GM21528 (cell line): ENCODE measurements around the gene PLTP.

Source experiments
- ATAC-seq: cut with Tn5 transposase; IDR thresholded peaks from one replicate; pipeline ENCODE4 v1.9.1; 2021; ENCODE audit warnings: mild to moderate bottlenecking, moderate library complexity; ENCODE audit not compliant: unreplicated experiment, low FRiP score

Gene PLTP

GRCh38 chr20:45921337-45922189 is 9.6 kb upstream of the PLTP start:
- ATAC-seq: no peak

DNA sequence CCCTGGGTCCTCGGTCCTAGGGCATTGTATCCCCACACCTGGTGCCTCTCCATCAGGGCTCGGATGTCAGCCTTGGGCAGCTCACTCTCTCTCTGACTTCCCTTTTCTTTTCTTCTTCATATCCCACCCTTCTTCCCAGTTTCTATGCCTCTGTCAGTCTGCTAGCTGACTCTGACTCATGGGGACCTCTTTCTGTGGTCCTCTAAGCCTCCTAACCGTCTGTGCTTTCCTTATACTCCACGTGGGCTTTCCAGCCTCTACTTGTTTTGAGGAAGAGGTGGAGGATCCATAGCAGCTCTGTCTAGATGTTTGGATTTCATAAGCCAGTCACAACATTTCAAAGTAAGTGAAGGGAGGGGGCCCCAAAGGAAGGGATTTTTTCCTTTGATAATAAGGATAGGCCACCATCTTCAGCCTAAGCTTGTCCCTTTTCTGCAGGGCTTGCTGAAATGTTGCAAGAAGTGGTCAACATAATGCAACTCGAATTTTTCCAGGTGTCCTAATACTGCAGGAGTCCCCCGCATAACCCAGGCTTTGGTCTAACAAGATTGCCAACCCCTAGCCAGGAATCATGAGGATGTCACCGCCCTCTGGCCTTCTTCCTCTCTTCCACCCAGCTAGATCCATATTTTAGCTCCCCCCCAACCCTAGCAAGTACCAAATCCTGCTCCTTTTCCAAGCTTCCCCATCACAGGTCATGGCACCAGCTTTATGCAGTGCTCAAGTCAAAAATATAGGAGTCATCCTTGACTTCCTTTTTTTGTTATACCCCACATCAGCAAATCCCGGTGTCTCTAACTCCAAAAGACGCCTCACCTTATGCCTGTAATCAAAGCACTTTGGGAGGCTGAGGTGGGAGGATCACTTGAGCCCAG is 8.7 kb upstream of the PLTP start:
- no peak for ATAC-seq

DNA sequence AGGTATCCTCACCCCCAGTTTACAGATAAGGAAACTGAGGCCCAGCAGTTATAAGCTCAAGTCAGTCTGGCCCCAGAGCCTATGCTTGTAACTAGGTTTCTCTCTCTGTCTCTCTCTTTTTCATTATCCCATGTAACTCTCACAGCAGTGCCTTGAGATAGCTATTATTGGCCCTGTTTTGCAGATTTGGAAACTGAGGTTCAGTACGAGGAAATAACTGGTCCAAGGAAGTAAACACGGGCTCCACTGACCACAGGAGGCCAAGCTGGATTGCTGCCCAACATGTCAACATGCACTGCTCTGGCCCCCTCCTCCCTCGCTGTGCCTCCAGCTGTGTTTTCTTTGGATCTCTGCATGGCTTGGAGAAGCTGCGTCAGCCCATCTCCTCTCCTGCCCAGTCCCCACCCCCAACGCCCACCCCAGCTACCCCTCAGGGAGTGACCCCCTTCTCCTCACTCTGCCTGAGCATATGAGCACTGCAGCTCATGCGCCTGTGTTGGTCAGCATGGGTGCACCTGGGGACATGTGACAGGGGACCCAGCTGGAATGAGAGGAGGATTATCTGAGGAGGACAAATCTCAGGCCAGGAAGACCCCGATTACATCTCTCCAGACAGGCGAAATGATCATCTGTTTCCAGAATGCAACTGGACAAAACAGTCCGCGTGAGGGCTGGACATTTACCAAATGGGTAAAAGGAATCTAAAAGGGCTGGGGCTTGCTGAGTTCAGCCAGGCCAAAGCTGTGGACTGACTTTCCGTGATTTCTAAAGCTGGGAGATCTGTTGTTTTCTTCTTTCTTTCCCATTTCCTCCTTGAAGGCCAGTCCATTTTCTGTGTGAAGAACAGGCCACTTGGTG is 7.8 kb upstream of the PLTP start:
- ATAC-seq: no peak

- no peak for ATAC-seq
Observed at GRCh38 chr20:45918779-45919537, 7.0 kb upstream of the PLTP start.

GRCh38 chr20:45918182-45918737 is 6.3 kb upstream of the PLTP start:
- ATAC-seq: no peak

DNA sequence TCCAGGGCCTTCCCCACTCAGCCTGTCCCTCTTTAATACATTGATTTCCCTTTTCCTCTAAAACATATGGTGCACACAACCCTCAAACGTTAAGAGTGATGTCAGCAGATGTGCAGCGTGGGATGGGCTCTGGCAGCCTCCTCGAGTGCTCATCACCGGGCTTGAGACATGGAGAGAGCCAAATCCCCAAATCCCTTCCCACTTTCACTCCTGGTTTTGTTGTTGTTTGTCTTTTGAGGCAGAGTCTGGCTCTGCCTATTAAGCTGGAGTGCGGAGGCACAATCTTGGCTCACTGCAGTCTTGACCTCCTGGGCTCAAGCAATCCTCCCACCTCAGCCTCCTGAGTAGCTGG is 5.8 kb upstream of the PLTP start:
- no peak for ATAC-seq

DNA sequence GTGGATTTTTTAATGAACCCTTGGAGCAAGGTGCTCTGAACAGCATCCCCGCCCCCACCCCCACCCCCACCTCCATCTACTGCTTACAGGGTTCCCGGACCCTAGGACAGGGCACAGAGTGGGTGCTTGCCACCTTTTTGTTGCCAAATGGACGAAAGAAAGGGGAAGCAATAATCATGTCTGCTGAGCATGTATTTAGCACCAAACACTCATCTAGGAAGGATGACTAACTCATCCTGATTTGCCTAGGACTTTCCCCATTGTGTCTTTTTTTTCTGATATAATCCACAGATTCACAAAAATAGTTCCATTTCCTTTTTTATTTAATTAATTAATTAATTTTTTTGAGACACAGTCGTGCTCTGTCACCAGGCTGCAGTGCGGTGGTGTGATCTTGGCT is 1.2 kb upstream of the PLTP start:
- no peak for ATAC-seq

DNA sequence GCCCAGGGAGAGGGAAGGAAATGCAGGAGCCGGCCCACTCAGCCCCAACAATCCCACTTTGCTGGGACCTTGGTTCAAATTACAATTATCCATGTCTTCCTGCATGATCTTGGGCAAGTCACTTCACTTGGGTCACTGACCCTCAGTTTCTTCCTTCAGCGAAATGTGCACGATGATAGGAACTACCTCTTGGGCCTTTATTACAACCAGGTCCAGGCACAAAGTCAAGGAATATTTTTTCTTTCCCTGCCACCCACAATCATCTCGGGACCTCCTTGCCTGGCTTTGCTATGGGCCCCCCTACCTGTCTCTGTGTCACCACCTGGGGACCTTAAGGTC is 358 bp upstream of the PLTP start:
- no peak for ATAC-seq

DNA sequence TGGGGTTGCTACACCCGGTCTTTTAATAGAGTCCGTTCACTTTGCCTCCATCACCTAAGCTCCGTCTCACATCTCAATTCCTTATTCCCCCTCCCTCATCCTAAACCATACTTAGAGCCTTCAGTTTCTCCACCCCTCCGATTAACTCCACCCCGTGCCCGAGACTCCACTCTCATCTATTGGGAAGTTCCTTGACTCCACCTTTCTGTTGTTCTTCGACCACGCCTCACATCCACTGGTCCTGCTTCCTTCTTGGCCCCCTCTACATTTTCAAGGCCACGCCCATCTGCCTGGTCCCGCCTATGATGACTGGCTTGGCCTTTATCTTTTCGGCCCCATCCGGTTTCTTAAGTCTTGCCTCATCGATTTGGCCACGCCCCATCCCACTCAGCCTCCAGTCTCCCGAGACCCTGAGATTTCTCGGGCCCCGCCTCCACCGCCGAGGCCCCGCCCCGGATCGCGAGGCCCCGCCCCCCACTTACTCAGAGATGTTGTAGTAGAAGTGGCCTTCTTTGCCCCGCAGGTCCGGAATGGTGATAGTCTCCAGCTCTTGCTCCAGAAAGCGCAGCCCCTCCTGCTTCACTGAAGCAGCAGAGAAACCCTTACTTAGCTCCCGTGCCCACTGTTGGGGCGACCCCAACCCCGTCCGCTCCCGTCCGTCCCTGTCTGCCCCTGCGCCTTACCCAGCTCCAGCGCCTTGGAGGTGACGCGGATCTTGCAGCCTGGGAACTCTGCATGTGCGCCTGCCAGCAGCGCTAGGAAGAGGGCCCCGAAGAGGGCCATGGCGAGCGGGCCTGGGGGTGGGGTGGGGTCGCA is 1.1 kb downstream of the PLTP start:
- peak; percentile 82 for ATAC-seq

DNA sequence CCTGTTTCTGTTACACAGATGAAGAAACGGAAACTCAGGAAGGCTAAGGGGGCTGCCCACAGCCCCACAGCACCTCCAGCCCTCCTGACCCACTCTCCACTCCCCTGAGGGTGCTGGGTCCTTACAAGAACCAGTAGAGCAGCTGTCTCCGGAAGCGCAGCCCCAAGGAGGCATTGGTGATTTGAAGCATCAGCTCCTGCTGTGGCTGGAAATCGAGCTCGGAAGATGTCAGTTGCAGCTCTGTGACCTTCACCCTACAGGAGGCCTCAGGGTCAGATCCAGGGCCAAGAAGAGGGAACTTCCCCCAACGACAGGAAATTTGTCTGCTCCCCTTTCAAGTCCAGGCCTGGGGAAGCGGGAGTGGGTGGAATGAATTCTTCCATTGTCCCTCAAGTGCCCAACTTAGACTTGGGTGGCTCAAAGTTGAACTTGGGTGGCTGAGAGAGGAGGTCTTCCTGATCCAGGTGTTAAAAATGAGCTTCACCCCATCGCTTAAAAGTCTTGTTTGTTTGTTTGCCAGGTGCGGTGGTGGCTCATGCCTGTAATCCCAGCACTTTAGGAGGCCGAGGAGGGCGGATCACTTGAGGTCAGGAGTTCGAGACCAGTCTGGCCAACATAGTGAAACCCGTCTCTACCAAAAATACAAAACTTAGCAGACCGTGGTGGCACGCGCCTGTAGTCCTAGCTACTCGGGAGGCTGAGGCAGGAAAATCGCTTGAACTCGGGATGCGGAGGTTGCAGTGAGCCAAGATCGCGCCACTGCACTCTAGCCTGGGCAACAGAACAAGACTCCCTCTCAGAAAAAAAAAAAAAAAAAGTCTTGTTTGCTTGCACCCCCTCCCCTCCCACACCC is 1.9 kb downstream of the PLTP start:
- ATAC-seq: no peak

DNA sequence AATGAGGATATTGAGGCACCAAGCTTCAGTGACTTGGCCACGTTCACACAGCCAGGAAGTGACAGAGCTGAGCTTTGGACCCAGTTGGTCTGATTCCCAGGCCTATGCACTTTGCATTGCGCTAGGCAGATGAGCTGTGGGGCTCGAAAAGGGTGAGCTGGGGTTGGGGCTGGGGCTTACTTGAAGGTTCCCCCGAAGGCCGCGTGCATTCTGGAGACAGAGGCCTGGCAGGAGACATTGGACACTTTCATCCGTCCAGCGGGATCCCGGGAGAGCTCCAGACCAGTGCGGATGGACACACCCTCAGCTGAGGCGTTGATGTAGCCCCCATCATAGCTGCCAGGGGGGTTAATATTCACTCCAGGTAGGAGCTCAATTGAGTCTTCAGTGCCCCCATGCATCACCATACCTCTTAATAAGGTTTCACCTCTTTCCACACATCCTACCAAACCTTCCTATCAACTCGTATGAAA is 2.6 kb downstream of the PLTP start:
- no peak for ATAC-seq

GRCh38 chr20:45908084-45908483 is 3.9 kb downstream of the PLTP start:
- ATAC-seq: no peak

DNA sequence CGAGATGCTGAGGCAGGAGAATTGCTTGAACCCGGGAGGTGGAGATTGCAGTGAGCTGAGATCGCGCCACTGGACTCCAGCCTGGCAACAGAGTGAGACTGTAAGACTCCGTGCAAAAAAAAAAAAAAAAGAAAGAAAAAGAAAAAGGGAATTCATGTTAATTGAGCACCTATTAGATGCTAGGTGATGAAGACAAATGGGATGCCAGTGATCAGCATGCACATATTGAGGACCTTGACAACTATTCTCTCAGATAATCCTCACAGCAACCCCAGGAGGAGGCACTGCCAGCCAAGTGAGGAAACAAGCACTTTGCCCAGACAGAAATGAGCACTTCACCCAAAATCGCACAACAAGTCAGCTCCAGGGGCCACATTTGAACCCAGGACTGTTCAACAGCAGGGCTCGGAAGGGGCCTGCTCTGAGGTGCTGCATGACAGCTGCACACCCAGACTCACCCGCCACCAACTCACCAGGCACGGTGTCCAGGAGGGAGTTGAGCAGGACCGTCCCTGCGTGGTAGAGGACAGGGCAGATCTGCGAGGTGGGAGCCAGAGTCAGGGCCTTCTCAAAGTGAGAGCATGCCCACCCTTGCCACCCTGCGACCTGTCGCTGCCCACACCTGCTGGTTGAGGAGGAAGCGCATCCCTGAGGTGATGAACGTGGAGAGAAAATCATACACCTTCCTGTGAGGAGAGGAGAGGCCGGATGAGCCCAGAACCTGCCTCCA is 4.6 kb downstream of the PLTP start:
- ATAC-seq: no peak

DNA sequence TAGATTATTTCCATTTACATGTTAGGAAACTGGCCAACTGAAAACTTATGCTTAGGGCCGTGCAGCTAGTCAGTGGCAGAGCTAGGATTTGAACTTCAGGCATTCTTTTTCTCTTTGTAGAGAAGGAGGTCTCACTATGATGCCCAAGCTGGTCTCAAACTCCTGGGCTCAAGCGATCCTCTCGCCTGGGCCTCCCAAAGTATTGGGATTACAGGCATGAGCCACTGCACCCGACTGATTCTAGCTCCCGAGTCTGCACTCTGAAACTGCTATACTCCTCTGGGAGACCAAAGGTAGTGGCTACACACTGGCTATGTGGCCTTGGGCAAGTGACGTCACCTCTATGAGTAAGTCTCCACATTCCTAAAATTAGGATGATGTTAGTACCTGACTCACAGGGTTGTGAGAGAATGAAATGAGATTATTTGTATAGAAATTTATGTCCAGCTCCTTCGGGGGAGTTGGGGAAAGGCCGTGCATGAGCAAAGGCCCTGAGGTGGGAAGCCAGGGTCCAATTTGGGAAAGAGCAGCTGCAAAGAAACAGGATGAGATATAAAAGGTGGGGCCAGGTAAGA is 6.4 kb downstream of the PLTP start:
- no peak for ATAC-seq

DNA sequence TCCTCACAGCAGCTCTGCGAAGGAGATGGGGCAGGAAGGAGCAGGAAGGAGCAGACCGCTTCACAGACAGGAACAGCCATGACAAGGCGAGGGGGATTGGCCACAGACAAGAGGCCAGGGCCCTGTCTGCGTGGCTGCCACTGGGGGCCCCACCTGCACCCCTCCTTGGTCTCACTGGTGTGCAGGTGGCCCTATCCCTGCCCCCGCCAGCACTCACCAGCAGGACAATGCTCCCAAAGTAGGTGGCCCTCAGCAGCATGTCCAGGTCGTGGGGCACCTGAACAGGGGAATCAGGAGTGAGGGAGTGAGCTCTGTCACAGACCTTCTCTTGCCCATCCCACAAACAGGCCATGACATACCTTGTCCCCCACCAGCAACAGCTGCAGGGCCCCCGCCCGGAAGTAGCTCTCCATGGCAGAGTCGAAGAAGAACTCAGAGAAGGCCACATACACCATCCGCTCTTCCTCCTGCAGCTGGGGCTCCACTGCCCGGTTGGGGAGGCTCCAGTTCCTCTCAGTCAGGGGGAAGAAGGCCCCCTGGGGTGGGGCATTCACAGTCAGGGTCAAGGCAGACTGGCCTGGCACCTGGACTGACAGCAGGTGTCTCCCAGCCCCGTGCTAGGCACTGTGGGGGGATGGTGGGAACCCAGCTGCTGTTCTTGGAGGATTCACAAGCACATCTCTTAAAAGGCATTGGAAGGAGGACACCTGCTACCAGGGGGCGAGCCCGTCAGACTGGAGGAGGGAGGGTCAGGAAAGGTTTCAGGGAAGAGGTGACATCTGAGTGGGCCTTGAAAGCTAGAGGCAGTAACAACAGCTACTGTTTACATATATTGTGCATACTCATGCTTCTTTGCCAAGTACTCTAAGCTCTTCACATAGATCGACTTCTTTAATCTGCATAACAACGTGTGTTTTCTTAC is 7.1 kb downstream of the PLTP start:
- no peak for ATAC-seq

DNA sequence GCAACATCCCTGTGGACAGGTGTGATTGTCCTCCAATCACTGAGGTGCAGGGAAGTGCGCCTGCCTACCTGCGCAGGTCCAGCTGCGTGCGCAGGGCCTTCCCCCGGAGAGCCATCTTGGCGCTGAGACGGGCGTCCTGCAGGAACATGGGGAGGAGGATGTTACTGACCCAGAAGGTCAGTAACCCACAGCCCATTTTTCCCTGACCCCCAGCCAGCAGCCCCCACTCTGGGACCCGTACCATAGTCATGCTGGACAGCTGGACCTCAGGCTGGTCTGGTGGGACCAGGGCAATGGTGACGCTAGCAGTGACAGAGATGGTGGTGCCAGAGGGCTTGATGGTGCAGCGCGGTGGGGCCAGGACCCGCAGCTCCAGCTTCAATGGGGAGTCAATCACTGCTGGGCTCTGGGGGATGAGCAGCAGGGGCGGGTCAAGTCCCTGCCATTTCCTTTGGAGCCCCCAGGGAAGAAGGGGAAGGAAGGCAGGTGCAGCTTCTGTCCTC is 9.7 kb downstream of the PLTP start:
- ATAC-seq: no peak
